ENCODE data around the gene RIT2. TPM values are rescaled to one million over a fixed set of nuclear protein-coding genes. Genes with fewer than 3 reads are reported as not detected.

RIT2 gene
- total RNA-seq, 1 experiment from 2014 or later: not detected

- Histone ChIP-seq H3K27me3 (replicated peaks; ENCODE audit: control insufficient read depth, insufficient read depth, low read length) (no peaks in the 10 kb centered on the region), H3K4me1 (no peaks in the 10 kb centered on the region), H3K4me3 (ENCODE audit: low read depth, low read length) (no peak overlapping the region), H3K36me3 (ENCODE audit: control insufficient read depth, insufficient read depth, low read length) (no peaks in the 10 kb centered on the region), H3K9me3 (no peaks in the 10 kb centered on the region)
- CTCF ChIA-PET: interaction anchor here (0.5 kb wide), 1 partner anchor 311 kb away, joined by 5 read pairs; no protein-coding TSS in a partner anchor
- no TSS peak for BruUV-seq (replicated peaks)
- H3K27me3 Mint-ChIP-seq (ENCODE audit: insufficient read depth, unreplicated experiment): no peaks in the 10 kb centered on the region
- no peak overlapping the region for H3K27ac Mint-ChIP-seq (ENCODE audit: unreplicated experiment)
- TF ChIP-seq, protein P1, sequence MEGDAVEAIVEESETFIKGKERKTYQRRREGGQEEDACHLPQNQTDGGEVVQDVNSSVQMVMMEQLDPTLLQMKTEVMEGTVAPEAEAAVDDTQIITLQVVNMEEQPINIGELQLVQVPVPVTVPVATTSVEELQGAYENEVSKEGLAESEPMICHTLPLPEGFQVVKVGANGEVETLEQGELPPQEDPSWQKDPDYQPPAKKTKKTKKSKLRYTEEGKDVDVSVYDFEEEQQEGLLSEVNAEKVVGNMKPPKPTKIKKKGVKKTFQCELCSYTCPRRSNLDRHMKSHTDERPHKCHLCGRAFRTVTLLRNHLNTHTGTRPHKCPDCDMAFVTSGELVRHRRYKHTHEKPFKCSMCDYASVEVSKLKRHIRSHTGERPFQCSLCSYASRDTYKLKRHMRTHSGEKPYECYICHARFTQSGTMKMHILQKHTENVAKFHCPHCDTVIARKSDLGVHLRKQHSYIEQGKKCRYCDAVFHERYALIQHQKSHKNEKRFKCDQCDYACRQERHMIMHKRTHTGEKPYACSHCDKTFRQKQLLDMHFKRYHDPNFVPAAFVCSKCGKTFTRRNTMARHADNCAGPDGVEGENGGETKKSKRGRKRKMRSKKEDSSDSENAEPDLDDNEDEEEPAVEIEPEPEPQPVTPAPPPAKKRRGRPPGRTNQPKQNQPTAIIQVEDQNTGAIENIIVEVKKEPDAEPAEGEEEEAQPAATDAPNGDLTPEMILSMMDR (IDR thresholded peaks at IDR 0.05; ENCODE audit: insufficient read depth in 1 of 2, low read depth in 1 of 2, low read length in 1 of 2, severe bottlenecking in 1 of 2, unreplicated experiment in 1 of 2): no peak
- no peak overlapping the region for H3K4me3 Mint-ChIP-seq (ENCODE audit: unreplicated experiment)
- no peaks in the 10 kb centered on the region for H3K4me1 Mint-ChIP-seq (ENCODE audit: low read depth, unreplicated experiment)
- no peaks in the 10 kb centered on the region for H3K9me3 Mint-ChIP-seq (ENCODE audit: unreplicated experiment)
- no peaks in the 10 kb centered on the region for H3K36me3 Mint-ChIP-seq (ENCODE audit: insufficient read depth, unreplicated experiment)
- POLR2A ChIA-PET: no interaction called here
- no peak for DNase-seq
- intact Hi-C loops (cut with micrococcal nuclease; ENCODE audit: unreplicated experiment): no loop called here
Measured at GRCh38 chr18:42977982-42978637, 137.4 kb downstream of the RIT2 start.

- POLR2A ChIA-PET: no interaction called here
Measured at GRCh38 chr18:42976869-42977590, 138.5 kb downstream of the RIT2 start.

GRCh38 chr18:42969366-42969765 is 146.1 kb downstream of the RIT2 start:
- Mint-ChIP-seq H3K4me1 (ENCODE audit: low read depth, unreplicated experiment) (no peaks in the 10 kb centered on the region), H3K9me3 (ENCODE audit: unreplicated experiment) (no peaks in the 10 kb centered on the region), H3K4me3 (ENCODE audit: unreplicated experiment) (no peak overlapping the region), H3K27me3 (ENCODE audit: insufficient read depth, unreplicated experiment) (no peaks in the 10 kb centered on the region), H3K27ac (ENCODE audit: unreplicated experiment) (no peak overlapping the region), H3K36me3 (ENCODE audit: insufficient read depth, unreplicated experiment) (no peaks in the 10 kb centered on the region)
- intact Hi-C loops (cut with micrococcal nuclease; ENCODE audit: unreplicated experiment): no loop called here
- ChIA-PET CTCF (no interaction called here), POLR2A (no interaction called here)
- no peaks in the 10 kb centered on the region for H3K9me3 ChIP-seq
- no peak overlapping the region for H3K4me3 ChIP-seq (ENCODE audit: low read depth, low read length)
- no TSS peak for BruUV-seq (replicated peaks)
- no peaks in the 10 kb centered on the region for H3K36me3 ChIP-seq (ENCODE audit: control insufficient read depth, insufficient read depth, low read length)
- no peaks in the 10 kb centered on the region for H3K27me3 ChIP-seq (replicated peaks; ENCODE audit: control insufficient read depth, insufficient read depth, low read length)
- TF ChIP-seq, protein P1 (IDR thresholded peaks at IDR 0.05; ENCODE audit: insufficient read depth in 1 of 2, low read depth in 1 of 2, low read length in 1 of 2, severe bottlenecking in 1 of 2, unreplicated experiment in 1 of 2): no peak
- DNase-seq: no peak
- no peaks in the 10 kb centered on the region for H3K4me1 ChIP-seq

More at GRCh38 chr18:42976869-42977590, 138.5 kb downstream of the RIT2 start:
- no peak for DNase-seq
- H3K9me3 ChIP-seq: no peaks in the 10 kb centered on the region
- no peaks in the 10 kb centered on the region for H3K4me1 Mint-ChIP-seq (ENCODE audit: low read depth, unreplicated experiment)
- no peak overlapping the region for H3K27ac Mint-ChIP-seq (ENCODE audit: unreplicated experiment)
- intact Hi-C loops (cut with micrococcal nuclease; ENCODE audit: unreplicated experiment): no loop called here
- no TSS peak for BruUV-seq (replicated peaks)
- TF ChIP-seq, protein P1 (IDR thresholded peaks at IDR 0.05; ENCODE audit: insufficient read depth in 1 of 2, low read depth in 1 of 2, low read length in 1 of 2, severe bottlenecking in 1 of 2, unreplicated experiment in 1 of 2): no peak
- H3K4me1 ChIP-seq: no peaks in the 10 kb centered on the region
- no peaks in the 10 kb centered on the region for H3K9me3 Mint-ChIP-seq (ENCODE audit: unreplicated experiment)
- H3K27me3 ChIP-seq (replicated peaks; ENCODE audit: control insufficient read depth, insufficient read depth, low read length): no peaks in the 10 kb centered on the region
- CTCF ChIA-PET: no interaction called here
- no peaks in the 10 kb centered on the region for H3K36me3 Mint-ChIP-seq (ENCODE audit: insufficient read depth, unreplicated experiment)
- H3K27me3 Mint-ChIP-seq (ENCODE audit: insufficient read depth, unreplicated experiment): no peaks in the 10 kb centered on the region
- H3K36me3 ChIP-seq (ENCODE audit: control insufficient read depth, insufficient read depth, low read length): no peaks in the 10 kb centered on the region
- no peak overlapping the region for H3K4me3 ChIP-seq (ENCODE audit: low read depth, low read length)
- H3K4me3 Mint-ChIP-seq (ENCODE audit: unreplicated experiment): no peak overlapping the region
